Neuronal stem cell (in vitro differentiated cells): ENCODE measurements around the gene P2RY4.

Source experiments
- DNase-seq: peaks from one replicate; pipeline ENCODE4 v3.0.0-alpha.2; 2013; ENCODE audit warnings: low spot score
- H2AFZ ChIP-seq: one replicate; pipeline ENCODE4 v1.6.1; 2013; ENCODE audit warnings: mild to moderate bottlenecking, low read length, inconsistent platforms
- H2AK5ac ChIP-seq: 2 replicates; pipeline ENCODE4 v1.6.1; 2013; ENCODE audit warnings: low read depth, mild to moderate bottlenecking, inconsistent platforms, low read length, moderate library complexity, mixed read lengths
- H2BK120ac ChIP-seq: 2 replicates; pipeline ENCODE4 v1.6.1; 2013; ENCODE audit warnings: low read depth, mild to moderate bottlenecking, inconsistent platforms, low read length, moderate library complexity, mixed read lengths
- H2BK12ac ChIP-seq: one replicate; pipeline ENCODE4 v1.6.1; 2013; ENCODE audit warnings: low read length, inconsistent platforms
- H2BK15ac ChIP-seq: 2 replicates; pipeline ENCODE4 v1.6.1; 2013; ENCODE audit warnings: mild to moderate bottlenecking, low read length, inconsistent platforms, mixed read lengths
- H2BK5ac ChIP-seq: one replicate; pipeline ENCODE4 v1.6.1; 2013; ENCODE audit warnings: inconsistent platforms, mild to moderate bottlenecking, low read length, moderate library complexity
- H3K14ac ChIP-seq: one replicate; pipeline ENCODE4 v1.6.1; 2013; ENCODE audit warnings: low read length, inconsistent platforms
- H3K18ac ChIP-seq: 2 replicates; pipeline ENCODE4 v1.6.1; 2013; ENCODE audit warnings: low read length, inconsistent platforms
- H3K23ac ChIP-seq: 2 replicates; pipeline ENCODE4 v1.6.1; 2013; ENCODE audit warnings: low read depth, mild to moderate bottlenecking, mixed read lengths, low read length, inconsistent platforms; ENCODE audit not compliant: poor library complexity
- H3K27ac ChIP-seq: replicated peaks from 3 replicates; pipeline ENCODE4 v1.5.1; 2013; ENCODE audit warnings: low read length, inconsistent platforms
- H3K27me3 ChIP-seq, 3 experiments: 2 replicates each; pipeline ENCODE4 v1.6.1; 2013; ENCODE audit warnings: low read length in 3 of 3, mild to moderate bottlenecking in 2 of 3, inconsistent platforms in 1 of 3, low read depth in 1 of 3, mixed read lengths in 1 of 3, moderate library complexity in 1 of 3; ENCODE audit not compliant: control insufficient read depth in 3 of 3, insufficient read depth in 3 of 3
- H3K36me3 ChIP-seq, 2 donors: replicated peaks in 1 of 2; 2 replicates each; pipeline ENCODE4 v1.6.1; 2013; ENCODE audit warnings: low read length in 2 of 2; ENCODE audit not compliant: control insufficient read depth in 2 of 2, insufficient read depth in 2 of 2
- H3K4ac ChIP-seq: 2 replicates; pipeline ENCODE4 v1.6.1; 2013; ENCODE audit warnings: inconsistent platforms, mild to moderate bottlenecking, low read length, moderate library complexity
- H3K4me1 ChIP-seq, 2 donors: 1 replicate in 1 of 2; 2 replicates in 1 of 2; pipeline ENCODE4 v1.6.1; 2013; ENCODE audit warnings: low read length in 2 of 2, low read depth in 1 of 2; ENCODE audit not compliant: control insufficient read depth in 2 of 2, insufficient read depth in 1 of 2
- H3K4me2 ChIP-seq: one replicate; pipeline ENCODE4 v1.6.1; 2013; ENCODE audit warnings: mild to moderate bottlenecking, low read length, inconsistent platforms; ENCODE audit not compliant: insufficient read depth, poor library complexity, severe bottlenecking
- H3K4me3 ChIP-seq, 2 donors: 2 replicates each; pipeline ENCODE4 v1.5.1; 2013; ENCODE audit warnings: low read length in 2 of 2, mild to moderate bottlenecking in 2 of 2, inconsistent platforms in 1 of 2, moderate library complexity in 1 of 2
- H3K79me1 ChIP-seq: one replicate; pipeline ENCODE4 v1.6.1; 2013; ENCODE audit warnings: low read depth, mild to moderate bottlenecking, inconsistent platforms, low read length, moderate library complexity
- H3K9ac ChIP-seq: one replicate; pipeline ENCODE4 v1.6.1; 2013; ENCODE audit warnings: mild to moderate bottlenecking, low read depth, low read length, inconsistent platforms; ENCODE audit not compliant: poor library complexity
- H3K9me3 ChIP-seq, 2 donors: replicated peaks in 1 of 2; 2 replicates each; pipeline versions ENCODE3 to v1.6.1; 2013; ENCODE audit warnings: low read length in 2 of 2, mild to moderate bottlenecking in 2 of 2, inconsistent platforms in 1 of 2, low read depth in 1 of 2, mixed read lengths in 1 of 2, moderate library complexity in 1 of 2; ENCODE audit not compliant: control insufficient read depth in 2 of 2, insufficient read depth in 1 of 2
- H4K8ac ChIP-seq: one replicate; pipeline ENCODE4 v1.6.1; 2013; ENCODE audit warnings: low read depth, mild to moderate bottlenecking, inconsistent platforms, low read length, moderate library complexity
- H4K91ac ChIP-seq: one replicate; pipeline ENCODE4 v1.6.1; 2013; ENCODE audit warnings: low read length, low read depth, mild to moderate bottlenecking, inconsistent platforms; ENCODE audit not compliant: poor library complexity
- WGBS, 2 donors: extraction: QIAGEN DNeasy Blood & Tissue Kit; methylation state at CpG; one replicate each; pipeline ENCODE4 v1.1.7; 2013; ENCODE audit warnings: missing lambda C conversion rate in 2 of 2, mixed read lengths in 1 of 2; ENCODE audit not compliant: insufficient read length in 2 of 2, insufficient replicate concordance in 1 of 2; ENCODE audit errors: extremely low coverage in 2 of 2; 5-methylcytosine and 5-hydroxymethylcytosine counted together

The P2RY4 gene

DNA sequence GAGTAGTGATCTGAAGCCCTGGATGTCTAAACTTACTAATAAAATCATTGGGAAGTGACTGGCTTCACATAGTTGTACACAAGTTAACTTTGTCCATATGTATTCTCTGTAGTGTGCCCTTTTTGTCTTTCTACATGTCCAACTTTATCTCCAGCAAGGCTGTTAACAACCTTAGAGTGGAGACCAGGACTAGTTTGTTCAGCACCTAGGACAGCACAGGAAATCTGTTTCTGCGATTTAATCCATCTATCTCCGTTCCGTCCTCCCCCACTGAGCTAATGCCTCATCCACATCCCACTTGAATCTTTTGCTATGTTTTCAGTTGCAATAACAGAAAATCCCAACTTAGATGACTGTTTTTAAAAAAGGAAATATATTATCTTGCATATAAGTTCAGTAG is 4.8 kb upstream of the P2RY4 start:
- Histone ChIP-seq H3K79me1 (no peaks in the 10 kb centered on the region), H3K9ac (no peak overlapping the region), H2BK15ac (no peak overlapping the region), H3K4ac (no peak overlapping the region), H3K4me2 (no peak overlapping the region), H3K14ac (no peak overlapping the region), H3K27ac (no peak overlapping the region), H2AFZ (no peak overlapping the region), H3K4me3 (no peak overlapping the region), H4K8ac (no peak overlapping the region), H3K36me3 (no peaks in the 10 kb centered on the region), H2BK120ac (no peak overlapping the region), H4K91ac (no peak overlapping the region), H2BK12ac (no peak overlapping the region), H3K18ac (no peak overlapping the region), H2BK5ac (no peak overlapping the region), H3K27me3 (peaks cover 0 to 2% (median 0%) of the 10 kb centered on the region in 3 experiments), H3K4me1 (no peaks in the 10 kb centered on the region), H2AK5ac (no peak overlapping the region), H3K9me3 (no peaks in the 10 kb centered on the region), H3K23ac (no peak overlapping the region)
- no peak for DNase-seq
- WGBS, 2 donors, result no CpG with 5 or more reads among the region's 3 CpGs

DNA sequence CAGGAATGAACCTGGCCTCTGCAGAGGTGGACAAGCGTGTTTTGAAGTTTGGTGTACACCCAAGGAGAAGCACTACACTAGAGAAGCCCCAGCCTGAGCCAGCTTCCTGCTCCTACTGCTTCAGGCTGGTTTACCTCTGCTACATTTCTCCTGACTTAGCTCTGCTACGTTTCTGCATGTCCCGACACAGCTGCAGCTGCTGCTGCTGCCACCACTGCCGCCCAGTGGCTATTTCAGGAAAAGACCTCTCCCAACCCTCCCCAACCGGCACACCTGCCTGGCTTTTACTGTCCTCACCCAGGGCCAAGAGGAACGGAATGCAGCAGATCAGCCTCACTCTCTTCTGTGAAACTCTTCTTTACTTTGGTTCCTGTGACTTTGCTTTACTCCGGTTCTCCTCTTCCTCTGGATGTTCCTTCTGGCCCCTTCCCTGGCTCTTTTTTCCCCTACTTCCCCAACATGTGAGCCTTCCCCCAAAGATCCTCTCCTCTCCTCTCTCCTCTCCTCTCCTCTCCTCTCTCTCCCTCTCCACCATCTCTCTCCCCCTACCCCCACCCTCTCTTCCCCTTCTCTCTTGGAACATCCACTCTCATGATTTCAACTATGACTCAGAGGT is 3.1 kb upstream of the P2RY4 start:
- Histone ChIP-seq H3K4ac (no peak overlapping the region), H3K14ac (no peak overlapping the region), H3K4me2 (no peak overlapping the region), H3K27me3 (peaks cover 0 to 2% (median 0%) of the 10 kb centered on the region in 3 experiments), H4K8ac (no peak overlapping the region), H2BK15ac (no peak overlapping the region), H3K9ac (no peak overlapping the region), H3K27ac (no peak overlapping the region), H3K18ac (no peak overlapping the region), H2AK5ac (no peak overlapping the region), H3K4me3 (no peak overlapping the region), H2AFZ (peak overlapping the region; percentile 79), H2BK120ac (no peak overlapping the region), H3K23ac (no peak overlapping the region), H2BK5ac (no peak overlapping the region), H3K36me3 (no peaks in the 10 kb centered on the region), H3K9me3 (no peaks in the 10 kb centered on the region), H3K79me1 (no peaks in the 10 kb centered on the region), H2BK12ac (no peak overlapping the region), H4K91ac (no peak overlapping the region), H3K4me1 (no peaks in the 10 kb centered on the region)
- DNase-seq, result peak; percentile 9
- no CpG with 5 or more reads among the region's 7 CpGs for WGBS, 2 donors

DNA sequence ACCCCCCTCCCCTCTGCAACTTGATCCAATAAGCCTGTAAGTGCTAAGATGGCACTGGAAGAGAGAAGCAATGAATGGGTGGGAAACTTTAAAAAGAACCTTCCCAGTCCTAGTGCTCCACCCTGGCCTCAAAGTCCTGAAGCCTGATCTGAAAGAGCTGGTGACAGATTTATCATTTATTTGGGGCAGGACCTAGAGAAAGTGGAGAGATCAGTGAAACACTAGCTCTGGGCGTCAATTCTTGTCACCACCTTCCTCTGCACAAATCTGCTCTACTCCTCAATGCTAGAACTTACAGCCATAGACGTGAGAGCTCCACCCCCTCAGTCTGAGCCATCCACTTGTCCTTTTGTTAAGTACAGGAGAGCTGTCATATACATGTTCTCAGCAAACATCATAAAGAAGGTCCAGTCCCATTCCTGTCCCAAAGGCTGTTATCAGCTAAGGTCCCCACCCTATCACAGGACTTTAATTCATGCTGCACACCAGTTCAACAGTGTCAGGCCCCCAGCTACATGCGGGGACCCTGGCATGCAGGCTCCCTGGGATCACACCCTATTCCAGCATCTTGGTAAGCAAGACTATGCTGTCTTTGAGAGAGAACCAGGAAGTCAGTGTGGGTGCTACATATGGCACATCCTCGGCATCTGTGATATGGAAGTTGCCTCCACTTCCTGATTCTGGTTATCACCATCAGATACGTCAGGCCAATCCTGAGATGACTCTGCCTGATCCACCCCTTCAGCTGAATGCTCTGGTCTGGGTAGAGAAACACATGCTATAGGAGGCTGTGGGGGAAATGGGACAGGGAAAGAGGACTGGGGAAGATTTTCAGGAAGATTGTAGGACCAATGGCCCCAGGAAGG is 2.3 kb downstream of the P2RY4 start:
- no peak overlapping the region for H2AFZ ChIP-seq
- H2BK12ac ChIP-seq, result no peak overlapping the region
- no peak overlapping the region for H3K4me3 ChIP-seq
- H3K4me2 ChIP-seq, result no peak overlapping the region
- H2AK5ac ChIP-seq, result no peak overlapping the region
- no peaks in the 10 kb centered on the region for H3K4me1 ChIP-seq
- H3K79me1 ChIP-seq, result no peaks in the 10 kb centered on the region
- no peak overlapping the region for H3K14ac ChIP-seq
- no peak overlapping the region for H4K8ac ChIP-seq
- H3K36me3 ChIP-seq, result no peaks in the 10 kb centered on the region
- WGBS, 2 donors, result no CpG with 5 or more reads among the region's 5 CpGs
- H3K23ac ChIP-seq, result no peak overlapping the region
- H2BK120ac ChIP-seq, result no peak overlapping the region
- H3K18ac ChIP-seq, result no peak overlapping the region
- no peak overlapping the region for H3K9ac ChIP-seq
- H3K9me3 ChIP-seq, result no peaks in the 10 kb centered on the region
- no peak overlapping the region for H3K4ac ChIP-seq
- no peak overlapping the region for H3K27ac ChIP-seq
- H2BK15ac ChIP-seq, result no peak overlapping the region
- DNase-seq, result no peak
- H2BK5ac ChIP-seq, result no peak overlapping the region
- peaks cover 0 to 2% (median 0%) of the 10 kb centered on the region in 3 experiments for H3K27me3 ChIP-seq
- no peak overlapping the region for H4K91ac ChIP-seq

DNA sequence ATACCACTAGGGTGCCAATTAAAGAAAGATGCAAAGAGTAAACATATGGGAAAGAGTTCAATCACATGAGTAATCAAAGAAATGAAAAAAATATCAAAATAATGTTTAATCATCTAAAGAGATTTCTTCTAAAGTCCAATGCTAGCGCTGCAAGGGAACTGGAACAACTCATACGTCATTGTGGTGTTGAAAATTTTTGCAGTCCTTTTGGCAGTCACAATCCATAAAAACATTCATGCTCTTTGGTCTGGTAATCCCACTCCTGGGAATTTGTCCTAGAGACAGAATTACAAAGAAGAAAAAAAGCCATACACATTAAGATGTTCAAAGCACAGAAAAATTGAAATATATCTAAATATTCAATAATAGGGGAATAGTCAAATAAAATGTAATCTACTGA is 4.6 kb downstream of the P2RY4 start:
- no peak overlapping the region for H3K4me3 ChIP-seq
- no peaks in the 10 kb centered on the region for H3K9me3 ChIP-seq
- H2AFZ ChIP-seq, result no peak overlapping the region
- no peak overlapping the region for H2AK5ac ChIP-seq
- no peak overlapping the region for H3K9ac ChIP-seq
- no peak overlapping the region for H3K14ac ChIP-seq
- H2BK5ac ChIP-seq, result no peak overlapping the region
- no peak overlapping the region for H3K23ac ChIP-seq
- H3K36me3 ChIP-seq, result no peaks in the 10 kb centered on the region
- DNase-seq, result no peak
- no peak overlapping the region for H3K27ac ChIP-seq
- H2BK15ac ChIP-seq, result no peak overlapping the region
- H2BK120ac ChIP-seq, result no peak overlapping the region
- H3K79me1 ChIP-seq, result no peaks in the 10 kb centered on the region
- H3K4me1 ChIP-seq, result no peaks in the 10 kb centered on the region
- no peak overlapping the region for H3K18ac ChIP-seq
- no peak overlapping the region for H3K4ac ChIP-seq
- WGBS, 2 donors, result no CpG with 5 or more reads among the region's 2 CpGs
- H4K91ac ChIP-seq, result no peak overlapping the region
- H3K4me2 ChIP-seq, result no peak overlapping the region
- no peak overlapping the region for H4K8ac ChIP-seq
- H2BK12ac ChIP-seq, result no peak overlapping the region
- no peaks in the 10 kb centered on the region for H3K27me3 ChIP-seq
